GM19438 (cell line): ENCODE measurements around the gene SPG21.

Source experiments
- ATAC-seq: cut with Tn5 transposase; IDR thresholded peaks from one replicate; pipeline ENCODE4 v1.9.1; 2021; ENCODE audit warnings: low read depth; ENCODE audit not compliant: unreplicated experiment

Gene SPG21

DNA sequence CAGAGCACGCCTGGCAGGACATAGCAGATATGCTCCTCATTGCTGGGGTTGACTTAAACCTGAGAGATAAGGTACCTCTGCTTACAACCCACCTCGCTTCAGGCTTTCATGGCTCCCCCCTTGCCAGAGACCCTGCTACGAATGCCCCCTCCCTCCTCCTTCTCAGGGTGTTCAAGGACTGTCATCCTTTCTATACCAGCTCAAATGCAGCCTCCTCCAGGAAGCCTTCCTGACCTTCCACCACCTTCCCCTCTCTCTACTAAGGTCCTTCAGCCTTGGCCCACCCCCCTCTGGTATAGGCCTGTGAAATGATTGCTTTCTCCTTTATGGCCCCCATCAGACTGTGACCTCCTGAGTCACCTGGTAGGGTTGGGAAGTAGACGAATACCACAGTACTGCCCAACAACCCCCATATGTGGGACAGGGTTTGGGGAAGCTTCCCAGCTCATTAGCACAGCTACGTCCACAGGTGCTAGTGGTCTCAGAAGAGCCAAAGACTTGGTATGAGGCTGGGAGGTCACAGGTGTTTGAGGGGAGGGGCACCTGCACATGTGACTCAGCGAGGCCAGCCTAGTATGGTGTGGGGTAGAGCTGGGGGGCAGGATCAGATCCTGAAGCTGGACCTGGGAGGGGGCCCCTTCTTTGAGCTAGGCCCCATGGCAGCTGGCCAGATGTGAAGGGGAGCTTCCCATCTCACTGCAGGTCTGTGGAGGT is 46.0 kb downstream of the SPG21 start:
- no peak for ATAC-seq

DNA sequence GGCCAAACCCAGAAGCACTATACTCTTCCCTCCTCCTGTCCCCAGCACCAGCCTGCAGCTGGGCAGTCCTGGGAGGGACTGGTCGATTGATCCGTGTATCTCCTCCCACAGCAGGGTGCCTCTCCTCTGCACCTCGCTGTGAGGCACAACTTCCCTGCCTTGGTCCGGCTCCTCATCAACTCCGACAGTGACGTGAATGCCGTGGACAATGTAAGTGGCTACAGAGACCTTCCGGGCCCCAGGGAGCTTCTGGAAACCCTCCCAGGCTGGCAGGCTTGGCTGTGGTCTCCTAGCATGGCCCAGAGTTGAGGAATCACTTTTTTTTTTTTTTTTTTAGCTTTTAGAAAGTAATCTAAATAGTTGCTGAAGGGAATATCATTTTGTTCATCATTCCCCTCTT is 47.4 kb downstream of the SPG21 start:
- ATAC-seq: no peak

DNA sequence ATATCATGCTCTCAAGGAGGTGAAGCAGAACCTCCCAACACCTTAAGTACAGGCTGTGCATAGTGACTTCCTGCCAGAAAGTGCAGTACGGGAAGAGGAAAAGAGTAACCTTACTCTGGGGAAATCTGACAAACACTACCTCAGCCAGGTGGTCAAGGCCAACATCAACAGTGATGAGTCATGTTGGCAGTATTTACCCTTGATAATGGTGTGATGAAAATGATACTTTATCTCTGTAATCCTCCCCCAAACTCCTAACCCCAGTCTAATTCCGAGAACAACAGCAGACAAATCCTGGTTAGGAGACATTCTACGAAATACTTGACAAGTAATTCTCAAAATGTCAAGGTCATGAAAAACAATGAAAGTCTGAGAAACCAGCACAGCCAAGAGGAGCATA is 51.5 kb downstream of the SPG21 start:
- ATAC-seq: no peak

DNA sequence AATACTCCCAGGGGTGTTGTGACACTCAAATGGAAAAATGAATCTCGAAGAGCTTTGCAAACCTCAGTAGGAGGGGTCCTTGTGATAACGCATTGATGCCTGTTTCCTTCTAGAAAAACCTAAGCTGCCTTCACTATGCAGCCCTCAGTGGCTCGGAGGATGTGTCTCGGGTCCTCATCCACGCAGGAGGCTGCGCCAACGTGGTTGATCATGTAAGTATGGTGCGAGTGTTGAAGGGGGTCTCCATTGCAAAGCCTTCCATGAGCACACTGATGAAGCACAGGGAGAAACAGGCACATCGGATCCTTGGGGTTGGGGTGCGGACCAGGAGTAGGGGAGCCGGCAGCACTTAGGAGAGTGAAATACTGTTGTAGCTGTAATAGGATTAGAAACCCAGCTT is 55.7 kb downstream of the SPG21 start:
- ATAC-seq: no peak

DNA sequence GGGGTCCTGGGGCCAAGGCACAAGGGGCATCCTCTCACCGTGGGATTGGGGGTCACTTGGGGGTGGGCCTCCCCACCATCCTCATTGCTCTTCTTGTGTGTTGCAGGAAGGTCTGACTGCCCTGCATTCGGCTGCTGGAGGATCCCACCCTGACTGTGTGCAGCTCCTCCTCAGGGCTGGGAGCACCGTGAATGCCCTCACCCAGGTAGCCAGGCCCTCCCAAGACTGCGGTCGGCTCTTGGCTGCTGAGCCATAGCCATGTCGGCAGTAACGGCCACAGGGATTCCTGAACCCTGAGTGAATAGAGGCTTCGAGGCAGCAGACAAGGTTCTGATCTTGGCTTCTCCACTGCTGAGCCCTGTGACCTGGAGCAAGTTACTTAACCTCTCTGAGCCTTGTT is 58.3 kb downstream of the SPG21 start:
- no peak for ATAC-seq

DNA sequence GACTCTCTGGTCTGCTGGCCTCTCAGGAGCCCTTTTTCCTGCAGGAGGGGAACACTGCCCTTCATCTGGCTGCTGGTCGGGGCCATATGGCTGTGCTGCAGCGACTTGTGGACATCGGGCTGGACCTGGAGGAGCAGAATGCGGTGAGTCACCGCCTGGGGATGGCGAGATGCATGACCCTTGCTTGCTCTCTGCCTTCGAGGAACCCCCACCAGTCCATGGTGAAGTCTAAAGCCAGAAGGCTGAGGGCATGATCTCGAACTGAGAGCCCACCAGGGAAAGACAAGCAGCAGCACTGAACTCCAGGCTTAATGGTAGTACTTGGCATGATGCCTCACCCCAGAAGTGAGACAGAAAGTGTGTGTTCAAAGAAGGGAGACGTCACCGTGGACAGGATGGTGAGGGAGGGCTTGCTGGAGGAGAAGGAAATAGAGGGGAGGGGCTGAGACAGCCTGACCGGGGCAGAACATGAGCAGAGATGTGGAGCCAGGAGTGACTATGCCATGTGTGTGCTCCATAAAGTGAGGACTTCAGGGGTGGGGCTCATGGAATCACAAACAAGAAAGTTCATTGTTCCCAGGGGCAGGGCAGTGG is 58.8 kb downstream of the SPG21 start:
- no peak for ATAC-seq

DNA sequence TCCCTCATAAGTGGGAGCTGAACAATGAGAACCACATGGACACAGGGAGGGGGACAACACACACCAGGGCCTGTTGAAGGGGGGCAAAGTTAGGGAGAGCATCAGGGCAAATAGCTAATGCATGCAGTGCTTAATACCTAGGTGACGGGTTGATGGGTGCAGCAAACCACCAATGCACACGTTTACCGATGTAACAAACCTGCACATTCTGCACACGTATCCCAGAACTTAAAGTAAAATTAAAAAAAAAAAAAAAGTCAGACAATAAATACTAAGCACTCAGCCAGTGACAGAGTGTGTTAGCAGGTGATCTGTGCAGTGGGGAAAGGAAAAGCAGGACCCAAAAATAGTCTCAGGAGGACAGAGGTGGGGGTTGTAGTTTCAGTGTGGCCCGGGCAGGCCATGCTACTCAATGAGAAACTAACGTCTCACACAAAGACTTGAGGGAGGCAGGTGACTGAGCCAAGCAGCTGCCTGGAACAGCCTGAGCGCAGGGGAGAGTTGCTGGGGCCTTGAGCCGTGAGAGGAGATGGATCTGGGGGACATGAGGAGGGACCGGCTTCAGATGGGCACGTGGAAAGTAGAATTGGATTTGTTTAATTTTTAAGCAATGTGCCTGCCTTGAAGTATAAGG is 59.6 kb downstream of the SPG21 start:
- peak; percentile 73 for ATAC-seq

DNA sequence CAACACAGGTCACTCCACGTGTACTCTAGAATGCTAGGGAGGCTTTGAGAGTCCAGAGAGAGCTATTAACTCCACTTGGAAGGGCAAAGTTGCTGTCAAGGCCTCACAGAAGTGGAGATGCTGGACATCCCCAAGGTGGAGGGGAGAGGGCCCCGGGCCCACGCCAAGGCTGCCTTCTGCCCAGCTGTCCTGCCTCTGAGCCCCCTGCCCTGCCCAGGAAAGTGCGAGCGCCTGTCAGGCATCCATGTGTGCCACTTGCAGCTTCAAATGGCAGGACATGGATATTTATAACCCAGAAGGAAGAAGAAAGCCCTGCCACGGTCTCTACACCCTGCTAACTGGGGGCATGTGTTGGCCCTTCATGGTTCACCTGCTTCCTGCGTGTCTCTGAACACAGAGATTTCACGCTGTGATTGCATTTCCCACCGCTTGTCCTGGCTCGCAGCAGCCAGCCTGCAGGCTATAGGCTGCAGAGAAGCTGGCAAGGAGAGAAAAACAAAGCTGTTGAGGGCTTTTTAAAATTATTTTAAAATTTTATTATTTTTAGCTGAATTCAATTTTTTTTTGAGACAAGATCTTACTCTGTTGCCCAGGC is 61.0 kb downstream of the SPG21 start:
- no peak for ATAC-seq

DNA sequence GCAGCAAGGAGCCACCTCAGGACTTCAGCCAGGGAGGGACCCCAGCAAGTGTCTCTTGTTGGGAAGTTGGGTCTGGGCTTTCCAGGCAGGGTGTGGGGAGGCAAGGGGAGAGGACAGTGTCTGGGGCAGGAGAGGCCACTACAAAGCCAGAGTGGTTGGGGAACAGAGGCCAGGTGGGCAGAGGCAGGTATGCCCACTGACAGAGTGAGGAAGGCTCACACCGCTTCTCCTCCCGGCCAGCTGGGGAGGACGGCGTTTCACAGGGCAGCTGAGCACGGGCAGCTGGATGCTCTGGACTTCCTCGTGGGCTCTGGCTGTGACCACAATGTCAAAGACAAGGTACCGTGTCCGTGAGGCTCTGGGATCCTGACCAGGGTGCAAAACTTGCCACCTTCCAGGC is 63.1 kb downstream of the SPG21 start:
- no peak for ATAC-seq

DNA sequence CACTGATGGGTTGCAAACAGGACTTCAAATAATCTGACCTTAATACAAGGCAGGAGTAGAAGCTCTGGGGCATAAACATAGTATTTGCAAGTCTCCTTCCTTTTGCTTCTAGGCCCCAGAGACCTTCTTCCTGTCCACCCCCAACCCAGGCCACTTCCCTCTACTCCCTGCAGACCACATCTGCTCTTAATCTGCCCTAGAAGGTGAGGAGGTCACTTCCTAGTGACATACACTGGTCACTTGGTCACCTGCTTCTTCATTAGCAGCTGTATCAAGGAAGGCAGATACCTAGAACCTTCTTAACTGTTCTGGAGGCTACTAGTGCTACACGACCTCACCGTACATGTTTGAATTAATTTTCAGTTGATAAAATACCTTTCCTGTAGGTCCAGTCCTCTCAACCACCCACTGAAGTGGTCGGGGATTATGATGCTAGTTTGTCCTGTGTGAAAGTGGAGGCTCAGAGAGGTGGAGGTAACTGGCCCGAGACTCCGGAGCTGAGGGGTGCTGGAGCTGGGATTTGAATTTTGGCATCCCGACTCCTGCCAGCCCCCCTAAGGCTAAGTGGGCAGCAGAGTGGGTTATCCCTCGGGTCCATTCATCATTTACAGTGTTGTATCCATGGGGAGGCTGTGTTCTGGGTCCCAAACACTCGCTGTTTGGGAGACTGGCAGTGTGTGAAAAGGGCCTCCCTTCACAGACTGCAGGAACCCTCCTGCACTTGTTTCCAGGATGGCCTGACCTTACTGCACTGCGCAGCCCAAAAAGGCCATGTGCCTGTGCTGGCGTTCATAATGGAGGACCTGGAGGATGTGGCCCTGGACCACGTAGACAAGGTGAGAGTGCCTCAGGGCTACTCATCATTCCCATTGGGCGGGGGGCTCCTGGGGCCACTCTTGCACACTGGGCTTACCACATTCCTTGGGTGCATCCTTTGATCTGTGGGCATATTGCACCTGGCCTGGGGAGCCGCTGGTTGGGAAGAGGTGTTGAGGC is 64.1 kb downstream of the SPG21 start:
- ATAC-seq: no peak

DNA sequence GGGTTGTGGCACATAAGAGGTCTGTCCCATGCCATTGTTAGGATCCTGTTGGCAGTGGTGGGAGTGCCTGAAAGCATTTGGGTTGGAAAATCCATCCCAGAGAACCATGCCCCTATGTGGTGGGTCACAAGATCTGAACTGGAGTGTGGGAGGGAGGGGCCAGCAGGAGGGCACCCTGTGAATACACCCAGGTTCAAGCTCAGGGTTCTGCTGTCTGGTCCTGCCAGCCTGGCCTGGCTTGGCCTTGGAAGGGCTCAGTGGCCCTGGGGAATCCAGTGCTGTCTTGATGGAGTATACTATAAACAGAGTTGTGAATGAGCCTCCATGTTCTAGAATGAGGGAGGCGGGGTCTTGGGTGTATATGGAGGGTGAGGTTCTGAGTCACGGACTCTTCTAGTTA is 66.2 kb downstream of the SPG21 start:
- no peak for ATAC-seq

DNA sequence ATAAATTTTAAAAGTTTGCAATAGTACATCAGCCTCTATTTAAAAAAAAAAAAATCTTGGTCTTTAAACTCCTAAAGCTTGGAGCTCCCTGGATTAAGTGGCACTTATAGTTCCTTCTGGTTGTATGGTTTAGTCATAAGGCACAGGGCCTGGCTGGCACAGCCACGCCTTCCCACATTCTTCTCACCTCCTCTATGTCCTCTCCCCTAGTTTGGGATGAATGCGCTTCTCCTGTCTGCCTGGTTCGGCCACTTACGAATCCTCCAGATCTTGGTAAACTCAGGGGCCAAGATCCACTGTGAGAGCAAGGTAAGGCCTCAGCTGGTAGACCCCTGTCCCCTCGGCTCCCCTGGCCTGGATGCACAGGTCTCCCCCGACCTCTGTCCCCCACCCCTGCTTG is 68.0 kb downstream of the SPG21 start:
- no peak for ATAC-seq

DNA sequence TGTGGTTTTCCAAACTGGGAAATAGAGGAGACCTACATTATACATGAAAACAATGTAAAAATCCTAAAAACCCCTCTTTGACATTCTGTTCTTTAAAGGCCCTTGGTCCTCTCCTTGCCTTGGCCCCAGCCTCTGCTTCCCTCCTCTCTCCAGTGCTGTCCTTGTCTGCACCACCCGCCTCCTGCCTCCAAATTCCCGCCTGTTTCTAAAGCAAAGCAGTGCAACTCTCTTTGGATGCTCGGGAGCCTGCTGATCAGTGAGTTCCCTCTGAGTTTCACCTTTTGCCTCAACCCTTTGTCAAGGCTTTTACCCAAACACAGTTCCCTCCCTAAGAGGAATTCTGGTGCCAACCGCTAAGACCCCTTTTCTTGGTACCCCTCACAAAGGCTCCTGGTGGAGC is 70.0 kb downstream of the SPG21 start:
- ATAC-seq: no peak

DNA sequence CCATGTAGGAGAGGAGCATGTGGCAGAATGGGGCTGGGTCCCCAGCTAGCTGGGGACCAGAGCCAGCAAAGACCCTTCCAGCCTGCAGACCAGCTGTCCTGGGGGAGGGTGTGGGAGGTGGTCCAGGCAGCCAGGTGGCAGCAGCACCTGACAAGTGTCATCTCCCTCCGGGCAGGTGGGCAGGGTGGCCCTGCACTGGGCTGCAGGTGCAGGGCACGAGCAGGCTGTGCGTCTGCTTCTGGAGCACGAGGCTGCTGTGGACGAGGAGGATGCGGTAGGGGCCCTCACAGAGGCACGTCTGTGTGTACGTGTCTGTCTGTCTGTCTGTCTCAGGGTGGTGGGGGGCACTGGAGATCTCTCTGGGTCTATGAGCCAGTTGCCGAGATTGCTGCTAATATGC is 72.5 kb downstream of the SPG21 start:
- no peak for ATAC-seq

DNA sequence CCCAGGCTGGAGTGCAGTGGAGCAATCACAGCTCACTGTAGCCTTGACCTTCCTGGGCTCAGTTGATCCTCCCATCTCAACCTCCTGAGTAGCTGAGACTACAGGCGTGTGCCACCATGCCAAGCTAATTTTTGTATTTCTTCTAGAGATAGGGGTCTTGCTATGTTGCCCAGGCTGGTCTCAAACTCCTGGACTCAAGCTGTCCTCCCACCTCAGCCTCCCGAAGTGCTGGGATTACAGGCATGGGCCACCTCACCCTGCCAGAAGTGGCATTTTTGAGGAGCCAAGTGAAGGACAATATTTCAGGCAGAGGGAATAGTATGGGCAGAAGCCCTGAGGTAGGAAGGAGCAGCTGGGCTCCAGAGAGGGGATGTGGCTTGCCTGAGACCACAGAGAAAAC is 73.3 kb downstream of the SPG21 start:
- ATAC-seq: no peak

DNA sequence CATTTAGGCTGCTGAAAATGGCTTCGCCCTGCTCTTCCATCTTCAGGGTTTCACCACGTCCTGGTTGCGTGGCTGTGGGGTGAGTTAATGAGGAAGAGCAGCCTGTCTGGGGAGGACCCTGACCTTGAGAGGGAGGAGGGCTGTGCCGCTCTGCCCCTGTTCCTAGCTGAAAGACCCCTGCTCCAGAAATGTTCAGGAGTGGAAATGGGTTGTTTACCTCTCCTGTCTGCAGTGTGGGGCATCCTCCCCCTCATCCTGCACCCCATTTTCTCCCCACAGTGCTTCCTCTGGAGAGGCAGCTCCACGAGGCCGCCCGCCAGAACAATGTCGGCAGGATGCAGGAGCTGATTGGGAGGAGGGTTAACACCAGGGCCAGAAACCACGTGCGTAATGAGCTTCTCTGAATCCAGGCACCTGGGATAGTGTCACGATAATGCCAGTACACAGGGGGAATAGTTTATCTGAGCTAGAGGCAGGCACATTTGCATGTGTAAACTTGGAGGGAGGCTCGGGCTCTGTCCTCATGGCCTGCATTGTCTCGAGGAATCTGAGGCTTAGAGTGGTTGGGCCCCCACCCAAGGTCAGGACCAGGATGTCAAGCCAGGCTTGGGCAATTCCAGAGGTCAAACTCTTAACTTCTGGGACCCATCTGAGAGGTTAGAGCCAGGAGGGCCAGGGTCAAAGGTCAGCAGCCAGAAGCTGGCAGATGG is 74.0 kb downstream of the SPG21 start:
- ATAC-seq: no peak
